K562 (cell line): ENCODE data around the gene RBP3. TPM values are rescaled to one million over a fixed set of nuclear protein-coding genes. Genes with fewer than 3 reads are reported as not detected.

ENCODE experiments used
- DACH1 ChIP-seq: fragments of 450-650 bp; IDR thresholded peaks from 2 replicates; pipeline ENCODE4 v1.6.1; 2018; ENCODE audit not compliant: partially characterized antibody
- NR2C2 ChIP-seq, 2 experiments: fragments of 200-800 bp in 1 of 2; sonication (Bioruptor generic) in 1 of 2; sonication (generic) in 1 of 2; formaldehyde crosslinking in 1 of 2; IDR thresholded peaks; 2 replicates each; pipeline versions ENCODE4 v1.6.1 to v1.8.0; 2016 to 2022; ENCODE audit warnings: mild to moderate bottlenecking in 1 of 2, missing compliant biosample characterization in 1 of 2, missing genetic modification characterization in 1 of 2, missing genetic modification reagents in 1 of 2
- STAT5A ChIP-seq: IDR thresholded peaks from 2 replicates; pipeline ENCODE4 v1.6.1; 2012; ENCODE audit warnings: low read length, inconsistent platforms, borderline replicate concordance
- TRIM28 ChIP-seq: fragments of 450-650 bp; IDR thresholded peaks from 2 replicates; pipeline ENCODE4 v1.6.1; 2017
- WHSC1 ChIP-seq: IDR thresholded peaks from one replicate; pipeline ENCODE4 v1.6.1; 2012; ENCODE audit warnings: low read length, control low read depth, inconsistent platforms
- ZBTB1 ChIP-seq: sonication (generic); formaldehyde crosslinking; IDR thresholded peaks from 2 replicates; pipeline ENCODE4 v1.8.1; 2023; ENCODE audit warnings: missing genetic modification reagents, low read depth, mild to moderate bottlenecking, borderline replicate concordance
- ZNF197 ChIP-seq: fragments of 200-800 bp; sonication (Bioruptor generic); IDR thresholded peaks from 2 replicates; pipeline ENCODE4 v1.6.1; 2016; ENCODE audit warnings: low read depth, missing genetic modification characterization, missing compliant biosample characterization
- ZNF318 ChIP-seq, 2 experiments: fragments of 450-650 bp; IDR thresholded peaks; 2 replicates each; pipeline ENCODE4 v1.6.1; 2016; ENCODE audit warnings: mild to moderate bottlenecking in 2 of 2, borderline replicate concordance in 1 of 2, low read depth in 1 of 2, moderate library complexity in 1 of 2
- polyA plus RNA-seq, 8 experiments: library from polyadenylated mRNA; depleted of rRNA in 4 of 8; stranded (reverse) in 5 of 8; unstranded in 3 of 8; fragments of >200 nt; fragmentation: Nextera tagmentation in 2 of 8; fragmentation: Illumina TruSeq in 1 of 8; extraction: Ambion mirVana in 2 of 8; extraction: Trizol in 1 of 8; gene quantifications; 2 replicates each; pipeline versions ENCODE4 v1.2.1 to v1.2.3, GENCODE V29; 2011 to 2014; ENCODE audit warnings: inconsistent platforms in 1 of 8, missing spikeins in 1 of 8
- total RNA-seq, 7 experiments: library from RNA; depleted of rRNA in 6 of 7; stranded (reverse); fragments of >200 nt in 6 of 7; fragmentation: Illumina TruSeq in 2 of 7; extraction: Trizol in 2 of 7; gene quantifications; 2 replicates each; pipeline versions ENCODE4 v1.2.1 to v1.2.3, GENCODE V29; 2011 to 2021; ENCODE audit warnings: low replicate concordance in 1 of 7

Gene RBP3
- total and polyA plus RNA-seq, 9 of the 15 experiments (the other 6 are each of a cell fraction or from before 2014, with no cell fraction given) = not detected

- TF ChIP-seq ZNF318 (IDR thresholded peaks at IDR 0.05; ENCODE audit: borderline replicate concordance in 1 of 2, low read depth in 1 of 2) = peak in 1 of 2 experiments; percentile 62; a peak in 1 of 4 replicates
- no peak for TF ChIP-seq TRIM28
- 0 out of 2 replicates have a peak, but pooled peaks have one; percentile 41 for TF ChIP-seq ZBTB1
- TF ChIP-seq STAT5A = no peak
- 0 out of 2 replicates have a peak, but pooled peaks have one; percentile 45 for TF ChIP-seq ZNF197 (CRISPR knock-in tag)
- TF ChIP-seq WHSC1 = no peak
- no peak for TF ChIP-seq NR2C2 (CRISPR knock-in tag; IDR thresholded peaks at IDR 0.05)
- TF ChIP-seq NR2C2 (tag; IDR thresholded peaks at IDR 0.05) = peak; percentile 42; the same call in 1 of the 2 replicates
- peak; percentile 81 for TF ChIP-seq DACH1
- TF ChIP-seq, all 486 proteins: peak for 68
Observed at GRCh38 chr10:47406870-47407691, 58.9 kb downstream of the RBP3 start (continued).

Other genes with a start within 250 kb of the RBP3 start
- not detected in 2 replicates for gene GDF10, start 48.2 kb upstream of the RBP3 start, total RNA-seq (2014; rRNA removed)
- gene GDF10, start 48.2 kb upstream of the RBP3 start, total RNA-seq (2014; rRNA removed; fragmentation: Illumina TruSeq; extraction: Trizol) = not detected in 2 replicates
- gene GDF10, start 48.2 kb upstream of the RBP3 start, total RNA-seq (2015; rRNA removed; fragmentation: Illumina TruSeq; extraction: Trizol) = not detected in 2 replicates
- 0.11 TPM in 1 of 2 replicates, not detected in the other for gene GDF10, start 48.2 kb upstream of the RBP3 start, total RNA-seq (2021)
- not detected in 2 replicates for gene GDF10, start 48.2 kb upstream of the RBP3 start, polyA plus RNA-seq (2011; rRNA removed)
- not detected in 2 replicates for gene GDF10, start 48.2 kb upstream of the RBP3 start, polyA plus RNA-seq (2014; fragmentation: Illumina TruSeq; extraction: Trizol)
- under 1 TPM; 0.03 to 0.20 TPM for gene GDF10, start 48.2 kb upstream of the RBP3 start, polyA plus RNA-seq (2014; fragmentation: Nextera tagmentation; extraction: Ambion mirVana)
- not detected in 2 replicates for gene GDF10, start 48.2 kb upstream of the RBP3 start, polyA plus RNA-seq (2014; rRNA removed)
- gene GDF2, start 25.9 kb upstream of the RBP3 start, total RNA-seq (2014; rRNA removed) = 0.54 and 0.69 TPM in 2 replicates
- 0.18 and 0.22 TPM in 2 replicates for gene GDF2, start 25.9 kb upstream of the RBP3 start, total RNA-seq (2014; rRNA removed; fragmentation: Illumina TruSeq; extraction: Trizol)
- gene GDF2, start 25.9 kb upstream of the RBP3 start, total RNA-seq (2015; rRNA removed; fragmentation: Illumina TruSeq; extraction: Trizol) = 0.57 and 0.58 TPM in 2 replicates
- gene GDF2, start 25.9 kb upstream of the RBP3 start, total RNA-seq (2021) = 0.11 and 0.27 TPM in 2 replicates
- gene GDF2, start 25.9 kb upstream of the RBP3 start, polyA plus RNA-seq (2011; rRNA removed) = 0.08 TPM in 1 of 2 replicates, not detected in the other
- 0.48 TPM in 2 replicates for gene GDF2, start 25.9 kb upstream of the RBP3 start, polyA plus RNA-seq (2014; fragmentation: Illumina TruSeq; extraction: Trizol)
- gene GDF2, start 25.9 kb upstream of the RBP3 start, polyA plus RNA-seq (2014; fragmentation: Nextera tagmentation; extraction: Ambion mirVana) = not detected
- 0.27 and 0.54 TPM in 2 replicates for gene GDF2, start 25.9 kb upstream of the RBP3 start, polyA plus RNA-seq (2014; rRNA removed)
- not detected in 2 replicates for gene ZNF488, start 35.9 kb downstream of the RBP3 start, total RNA-seq (2014; rRNA removed)
- not detected in 2 replicates for gene ZNF488, start 35.9 kb downstream of the RBP3 start, total RNA-seq (2014; rRNA removed; fragmentation: Illumina TruSeq; extraction: Trizol)
- 0.04 TPM in 1 of 2 replicates, not detected in the other for gene ZNF488, start 35.9 kb downstream of the RBP3 start, total RNA-seq (2015; rRNA removed; fragmentation: Illumina TruSeq; extraction: Trizol)
- gene ZNF488, start 35.9 kb downstream of the RBP3 start, total RNA-seq (2021) = 0.07 and 0.11 TPM in 2 replicates
- 0.04 and 0.08 TPM in 2 replicates for gene ZNF488, start 35.9 kb downstream of the RBP3 start, polyA plus RNA-seq (2011; rRNA removed)
- gene ZNF488, start 35.9 kb downstream of the RBP3 start, polyA plus RNA-seq (2014; fragmentation: Illumina TruSeq; extraction: Trizol) = 0.09 TPM in 1 of 2 replicates, not detected in the other
- under 1 TPM in 1 of 2 experiments, not detected in 1; 0.03 TPM for gene ZNF488, start 35.9 kb downstream of the RBP3 start, polyA plus RNA-seq (2014; fragmentation: Nextera tagmentation; extraction: Ambion mirVana)
- gene ZNF488, start 35.9 kb downstream of the RBP3 start, polyA plus RNA-seq (2014; rRNA removed) = 0.04 TPM in 1 of 2 replicates, not detected in the other
- gene ANXA8, start 135.8 kb downstream of the RBP3 start, total RNA-seq (2014; rRNA removed) = not detected in 2 replicates
- gene ANXA8, start 135.8 kb downstream of the RBP3 start, total RNA-seq (2014; rRNA removed; fragmentation: Illumina TruSeq; extraction: Trizol) = not detected in 2 replicates
- gene ANXA8, start 135.8 kb downstream of the RBP3 start, total RNA-seq (2015; rRNA removed; fragmentation: Illumina TruSeq; extraction: Trizol) = not detected in 2 replicates
- gene ANXA8, start 135.8 kb downstream of the RBP3 start, total RNA-seq (2021) = not detected in 2 replicates
- not detected in 2 replicates for gene ANXA8, start 135.8 kb downstream of the RBP3 start, polyA plus RNA-seq (2011; rRNA removed)
- not detected in 2 replicates for gene ANXA8, start 135.8 kb downstream of the RBP3 start, polyA plus RNA-seq (2014; fragmentation: Illumina TruSeq; extraction: Trizol)
- not detected for gene ANXA8, start 135.8 kb downstream of the RBP3 start, polyA plus RNA-seq (2014; fragmentation: Nextera tagmentation; extraction: Ambion mirVana)
- gene ANXA8, start 135.8 kb downstream of the RBP3 start, polyA plus RNA-seq (2014; rRNA removed) = not detected in 2 replicates
- not detected in 2 replicates for gene FAM25G, start 143.3 kb downstream of the RBP3 start, total RNA-seq (2014; rRNA removed)
- gene FAM25G, start 143.3 kb downstream of the RBP3 start, total RNA-seq (2014; rRNA removed; fragmentation: Illumina TruSeq; extraction: Trizol) = not detected in 2 replicates
- gene FAM25G, start 143.3 kb downstream of the RBP3 start, total RNA-seq (2015; rRNA removed; fragmentation: Illumina TruSeq; extraction: Trizol) = not detected in 2 replicates
- gene FAM25G, start 143.3 kb downstream of the RBP3 start, total RNA-seq (2021) = not detected in 2 replicates
- gene FAM25G, start 143.3 kb downstream of the RBP3 start, polyA plus RNA-seq (2011; rRNA removed) = not detected in 2 replicates
- gene FAM25G, start 143.3 kb downstream of the RBP3 start, polyA plus RNA-seq (2014; fragmentation: Illumina TruSeq; extraction: Trizol) = not detected in 2 replicates
- gene FAM25G, start 143.3 kb downstream of the RBP3 start, polyA plus RNA-seq (2014; fragmentation: Nextera tagmentation; extraction: Ambion mirVana) = not detected
- not detected in 2 replicates for gene FAM25G, start 143.3 kb downstream of the RBP3 start, polyA plus RNA-seq (2014; rRNA removed)
- gene AGAP9, start 175.3 kb downstream of the RBP3 start, total RNA-seq (2014; rRNA removed) = 4.9 and 5.4 TPM in 2 replicates
- gene AGAP9, start 175.3 kb downstream of the RBP3 start, total RNA-seq (2014; rRNA removed; fragmentation: Illumina TruSeq; extraction: Trizol) = 4.5 and 4.8 TPM in 2 replicates
- 5.1 and 5.8 TPM in 2 replicates for gene AGAP9, start 175.3 kb downstream of the RBP3 start, total RNA-seq (2015; rRNA removed; fragmentation: Illumina TruSeq; extraction: Trizol)
- 5.6 and 6.2 TPM in 2 replicates for gene AGAP9, start 175.3 kb downstream of the RBP3 start, total RNA-seq (2021)
- 10.7 and 14.8 TPM in 2 replicates for gene AGAP9, start 175.3 kb downstream of the RBP3 start, polyA plus RNA-seq (2011; rRNA removed)
- 8.0 and 8.3 TPM in 2 replicates for gene AGAP9, start 175.3 kb downstream of the RBP3 start, polyA plus RNA-seq (2014; fragmentation: Illumina TruSeq; extraction: Trizol)
- gene AGAP9, start 175.3 kb downstream of the RBP3 start, polyA plus RNA-seq (2014; fragmentation: Nextera tagmentation; extraction: Ambion mirVana) = 1 to 10 TPM in 1 of 2 experiments, under 1 TPM in 1; 0.37 to 1.3 TPM
- gene AGAP9, start 175.3 kb downstream of the RBP3 start, polyA plus RNA-seq (2014; rRNA removed) = 11.2 and 11.7 TPM in 2 replicates